B cell (primary cell): ENCODE results near the gene TRIM41. TPM values are rescaled to one million over a fixed set of nuclear protein-coding genes. Genes with fewer than 3 reads are reported as not detected.

ENCODE experiments used
- ATAC-seq: fragments of 200-7000 bp; cut with Tn5 transposase; one replicate; pipeline ENCODE4 v1.10.0; 2021; ENCODE audit warnings: low read depth, mild to moderate bottlenecking, moderate number of reproducible peaks, moderate library complexity
- CTCF ChIA-PET: fragments of 350-600 bp; sonication (Branson Sonifier 250); formaldehyde crosslinking; loops from one replicate; lab custom pipeline; 2021; ENCODE audit warnings: antibody characterized with exemption, inconsistent platforms; lab: Charles Lee
- POLR2A ChIA-PET: fragments of 350-600 bp; sonication (Branson Sonifier 250); formaldehyde crosslinking; loops from one replicate; lab custom pipeline; 2021; ENCODE audit warnings: antibody characterized with exemption; lab: Charles Lee
- DNase-seq: peaks from one replicate; pipeline ENCODE4 v3.0.0; 2013
- H2AFZ ChIP-seq: 2 replicates; pipeline ENCODE4 v1.6.1; 2012; ENCODE audit warnings: mild to moderate bottlenecking, low read depth, low read length; ENCODE audit not compliant: insufficient read depth, poor library complexity, severe bottlenecking
- H3K27ac ChIP-seq, 2 donors: 1 replicate in 1 of 2; 2 replicates in 1 of 2; pipeline ENCODE4 v1.5.1; 2012 to 2013; ENCODE audit warnings: low read length in 2 of 2, mild to moderate bottlenecking in 2 of 2, moderate library complexity in 1 of 2
- H3K27me3 ChIP-seq, 4 experiments: fragments of 200-600 bp in 1 of 4; sonication (generic) in 1 of 4; replicated peaks in 1 of 4; 1 replicate in 2 of 4; 2 replicates in 2 of 4; pipeline versions ENCODE4 v1.6.1 to v1.7.0; 2013 to 2016; ENCODE audit warnings: low read length in 3 of 4, mild to moderate bottlenecking in 2 of 4, mixed read lengths in 1 of 4, moderate library complexity in 1 of 4; ENCODE audit not compliant: insufficient read depth in 4 of 4, control insufficient read depth in 3 of 4; ENCODE audit errors: control extremely low read depth in 1 of 4
- H3K36me3 ChIP-seq, 2 experiments: replicated peaks in 1 of 2; 1 replicate in 1 of 2; 2 replicates in 1 of 2; pipeline versions ENCODE4 v1.6.1 to v1.7.1; 2013; ENCODE audit warnings: low read length in 1 of 2; ENCODE audit not compliant: insufficient read depth in 2 of 2, control insufficient read depth in 1 of 2; ENCODE audit errors: control extremely low read depth in 1 of 2, extremely low read depth in 1 of 2
- H3K4me1 ChIP-seq, 2 donors: fragments of 200-600 bp in 1 of 2; sonication (generic) in 1 of 2; 1 replicate in 1 of 2; 2 replicates in 1 of 2; pipeline versions ENCODE4 v1.5.1 to v1.6.1; 2013 to 2017; ENCODE audit warnings: low read length in 2 of 2; ENCODE audit not compliant: control insufficient read depth in 2 of 2, insufficient read depth in 2 of 2
- H3K4me2 ChIP-seq: replicated peaks from 2 replicates; pipeline ENCODE3; 2012; ENCODE audit warnings: mild to moderate bottlenecking, low read depth, low read length; ENCODE audit not compliant: poor library complexity, severe bottlenecking
- H3K4me3 ChIP-seq, 5 experiments: fragments of 200-600 bp in 1 of 5; sonication (generic) in 1 of 5; 1 replicate in 3 of 5; 2 replicates in 2 of 5; pipeline versions ENCODE4 v1.5.1 to v1.7.0; 2011 to 2016; ENCODE audit warnings: low read length in 4 of 5, mild to moderate bottlenecking in 4 of 5, low read depth in 2 of 5, control low read depth in 1 of 5, moderate library complexity in 1 of 5; ENCODE audit not compliant: insufficient read depth in 1 of 5; ENCODE audit errors: control extremely low read depth in 1 of 5, extremely low read depth in 1 of 5
- H3K79me2 ChIP-seq: fragments of 200-600 bp; sonication (generic); one replicate; pipeline ENCODE4 v1.6.0; 2016; ENCODE audit warnings: low read length; ENCODE audit not compliant: control insufficient read depth, insufficient read depth
- H3K9ac ChIP-seq: fragments of 200-600 bp; sonication (generic); 2 replicates; pipeline ENCODE4 v1.6.1; 2017; ENCODE audit warnings: mild to moderate bottlenecking, low read length, moderate library complexity
- H3K9me3 ChIP-seq, 3 donors: one replicate each; pipeline versions ENCODE4 v1.6.1 to v1.7.1; 2013; ENCODE audit warnings: low read length in 2 of 3; ENCODE audit not compliant: control insufficient read depth in 2 of 3, insufficient read depth in 1 of 3; ENCODE audit errors: control extremely low read depth in 1 of 3
- H4K20me1 ChIP-seq: 2 replicates; pipeline ENCODE4 v1.6.0; 2012; ENCODE audit warnings: mild to moderate bottlenecking, low read length; ENCODE audit not compliant: insufficient read depth, control insufficient read depth, poor library complexity, severe bottlenecking
- H3K27ac Mint-ChIP-seq: one replicate; pipeline ENCODE4 v1.8.0; 2021; ENCODE audit warnings: mixed read lengths
- H3K27me3 Mint-ChIP-seq: one replicate; pipeline ENCODE4 v1.8.0; 2021; ENCODE audit warnings: mixed read lengths
- H3K4me1 Mint-ChIP-seq: one replicate; pipeline ENCODE4 v1.8.0; 2021; ENCODE audit warnings: mixed read lengths
- H3K4me3 Mint-ChIP-seq: one replicate; pipeline ENCODE4 v1.8.0; 2021; ENCODE audit warnings: mixed read lengths
- H3K9me3 Mint-ChIP-seq: one replicate; pipeline ENCODE4 v1.8.0; 2022; ENCODE audit warnings: mixed read lengths; ENCODE audit not compliant: insufficient read depth
- CTCF ChIP-seq: fragments of 200-600 bp; IDR thresholded peaks from one replicate; pipeline ENCODE4 v1.8.0; 2022; ENCODE audit warnings: antibody characterized with exemption, mild to moderate bottlenecking
- EZH2 ChIP-seq: IDR thresholded peaks from 2 replicates; pipeline ENCODE4 v1.6.1; 2012; ENCODE audit warnings: borderline replicate concordance, low read depth, mild to moderate bottlenecking, moderate library complexity, low read length; ENCODE audit not compliant: insufficient read depth, poor library complexity, severe bottlenecking
- WGBS: methylation state at CpG from one replicate; pipeline ENCODE4 v1.1.5; 2013; ENCODE audit warnings: missing lambda C conversion rate; ENCODE audit not compliant: insufficient coverage; 5-methylcytosine and 5-hydroxymethylcytosine counted together
- intact Hi-C: fragments of 100-400 bp; cut with micrococcal nuclease; formaldehyde crosslinking; loops from one replicate; pipeline ENCODE4 v1.10.0; 2022
- polyA plus RNA-seq: library from polyadenylated mRNA; depleted of rRNA; stranded (reverse); fragments of >200 nt; gene quantifications from 2 replicates; pipeline ENCODE4 v1.2.3, GENCODE V29; 2012
- total RNA-seq, 2 donors: library from RNA; stranded (reverse); fragments of 120-200 nt in 1 of 2; gene quantifications; 1 replicate in 1 of 2; 2 replicates in 1 of 2; pipeline versions ENCODE4 v1.2.3 to v1.2.4, GENCODE V29; 2013 to 2022

Gene TRIM41
- total and polyA plus RNA-seq, 2 donors (not counting 1 experiment from before 2014, with no cell fraction given): 28.4 to 44.3 TPM

- peak; percentile 67 for DNase-seq
- H3K27me3 Mint-ChIP-seq: peaks cover 14% of the 10 kb centered on the region
- TF ChIP-seq EZH2: no peak
- TF ChIP-seq CTCF: no peak
- POLR2A ChIA-PET: interaction anchor here (0.8 to 3.6 kb wide), 5 partner anchors 13 to 18 kb away, joined by 3 to 73 read pairs (median 4); no protein-coding TSS in a partner anchor
- peak within 1 kb of the TSS; percentile 94 for H3K4me2 ChIP-seq
- peaks cover 44% of the 10 kb centered on the region for H3K4me1 Mint-ChIP-seq
- H3K4me1 ChIP-seq: peaks cover 23 to 35% of the 10 kb centered on the region in 2 donors
- H3K27ac Mint-ChIP-seq: peak within 1 kb of the TSS; percentile 95
- no peaks in the 10 kb centered on the region for H3K9me3 Mint-ChIP-seq
- H3K9ac ChIP-seq: peak within 1 kb of the TSS; percentile 65
- H2AFZ ChIP-seq: peak within 1 kb of the TSS; percentile 69
- peak within 1 kb of the TSS; percentile 98 for H3K4me3 Mint-ChIP-seq
- H3K4me3 ChIP-seq: peak within 1 kb of the TSS; percentile 54 to 71 (median 68)
- peaks cover 0 to 26% (median 12%) of the 10 kb centered on the region in 4 experiments for H3K27me3 ChIP-seq
- ATAC-seq: peak; percentile 9
- H3K9me3 ChIP-seq: peaks cover 0 to 20% (median 2%) of the 10 kb centered on the region in 3 donors
- H4K20me1 ChIP-seq: no peaks in the 10 kb centered on the region
- intact Hi-C loops: loop anchor here (5.0 kb wide), 1 partner anchor 37 kb away; the partner anchor contains the start of gene RACK1
- no peaks in the 10 kb centered on the region for H3K36me3 ChIP-seq
- H3K27ac ChIP-seq: no peak within 1 kb of the TSS
- no peaks in the 10 kb centered on the region for H3K79me2 ChIP-seq
- CTCF ChIA-PET: interaction anchor here (1.2 to 7.9 kb wide), 3 partner anchors 14 to 21 kb away, joined by 3 to 105 read pairs (median 11); partner anchors contain the start of gene TRIM41
- WGBS: 1% methylated on average over 93 of the region's 94 CpGs
These were observed 18.0 kb upstream of the TRIM41 start, which contains the start of gene TRIM7 for GRCh38 chr5:181204826-181205760. Gene TRIM7, minus strand, starts transcription at chr5:181205196. Its CDS starts 86 bp downstream, at chr5:181205110.
